ENCODE measurements around the gene TTYH2.

DNA sequence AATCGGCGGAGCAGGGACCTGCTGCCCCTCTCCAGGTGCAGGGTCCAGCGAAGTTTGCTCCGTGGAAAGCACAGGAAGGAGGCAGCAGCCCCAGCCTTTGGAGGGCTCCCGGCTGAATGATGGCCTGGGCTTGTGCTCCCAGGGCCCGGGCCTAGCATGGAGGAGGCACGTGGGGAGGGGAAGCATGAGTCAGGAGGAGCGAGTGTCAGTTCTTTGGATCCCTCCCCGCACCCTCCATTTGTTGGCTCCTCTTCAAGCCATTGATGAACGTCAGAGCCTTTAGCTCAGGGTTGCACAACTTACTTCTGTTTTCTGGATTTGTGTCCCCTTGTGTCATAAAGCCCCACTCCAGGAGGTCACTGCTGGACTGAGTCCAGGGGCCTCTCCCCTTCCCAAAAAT, 25.8 kb downstream of the TTYH2 start:
- TF ChIP-seq GATA3 (IDR thresholded peaks at IDR 0.05; ENCODE audit: low read depth, low read length) (no peak), GATA2 (IDR thresholded peaks at IDR 0.05; ENCODE audit: low read depth, low read length) (no peak)

All from SH-SY5Y (cell line).